OCI-LY7 (cell line): Measurements from ENCODE around the gene PARD3B.

Experiments used
- CTCF ChIP-seq: fragments of 200-600 bp; sonication (generic); conservative IDR thresholded peaks from 2 replicates; pipeline ENCODE4 v1.5.1; 2014; ENCODE audit warnings: mild to moderate bottlenecking, antibody characterized with exemption, low read length, moderate library complexity, mixed read lengths
- EZH2phosphoT487 ChIP-seq: fragments of 200-600 bp; sonication (generic); IDR thresholded peaks from 2 replicates; pipeline ENCODE4 v1.6.1; 2018; ENCODE audit warnings: low read depth, borderline replicate concordance, mild to moderate bottlenecking, mixed run types, antibody characterized with exemption, low read length, moderate library complexity, mixed read lengths

- TF ChIP-seq CTCF (no peak), EZH2phosphoT487 (no peak)
Observed at GRCh38 chr2:204835786-204836185, 290.5 kb downstream of the PARD3B start.
